ENCODE data around the gene UNC79. TPM values are rescaled to one million over a fixed set of nuclear protein-coding genes. Genes with fewer than 3 reads are reported as not detected.

UNC79 gene
- total RNA-seq, 2 experiments from 2014 or later: not detected

- ChIA-PET POLR2A (no interaction called here), CTCF (interaction anchor here (0.6 kb wide), 3 partner anchors 11 to 134 kb away, joined by 4 read pairs; no protein-coding TSS in a partner anchor)
- Mint-ChIP-seq H3K9me3 (no peaks in the 10 kb centered on the region), H3K4me3 (no peak overlapping the region), H3K27me3 (peaks cover 8% of the 10 kb centered on the region), H3K4me1 (no peaks in the 10 kb centered on the region), H3K27ac (no peak overlapping the region), H3K36me3 (ENCODE audit: low read depth) (no peaks in the 10 kb centered on the region)
- no peak for DNase-seq
Measured at GRCh38 chr14:93538413-93538812, 107.7 kb downstream of the UNC79 start.

DNA sequence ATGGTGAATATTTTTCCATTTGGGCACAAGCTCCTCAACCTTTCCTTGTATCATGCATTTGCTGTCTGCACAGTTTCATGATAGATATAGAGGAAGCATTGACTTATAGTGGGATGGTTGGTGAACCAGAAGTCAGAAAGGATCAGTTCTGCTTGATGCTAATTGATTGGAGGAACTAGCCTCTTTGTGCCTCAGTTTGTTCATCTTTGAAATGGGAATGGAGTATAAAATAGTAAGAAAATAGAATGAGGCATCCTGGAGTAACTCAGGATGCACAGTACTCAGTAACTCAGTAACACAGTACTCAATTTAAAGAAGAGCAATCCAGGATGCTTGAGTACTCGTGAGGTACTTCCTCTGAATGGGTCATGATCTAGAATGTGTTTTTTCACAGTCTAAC lies 109.5 kb downstream of the UNC79 start:
- H3K27ac Mint-ChIP-seq: no peak overlapping the region
- H3K27me3 Mint-ChIP-seq: peaks cover 14% of the 10 kb centered on the region
- H3K9me3 Mint-ChIP-seq: no peaks in the 10 kb centered on the region
- CTCF ChIA-PET: no interaction called here
- POLR2A ChIA-PET: no interaction called here
- no peak for DNase-seq
- no peak overlapping the region for H3K4me3 Mint-ChIP-seq
- no peaks in the 10 kb centered on the region for H3K4me1 Mint-ChIP-seq
- H3K36me3 Mint-ChIP-seq (ENCODE audit: low read depth): no peaks in the 10 kb centered on the region

- H3K27me3 Mint-ChIP-seq: peaks cover 27% of the 10 kb centered on the region
- no peak for DNase-seq
- no peaks in the 10 kb centered on the region for H3K36me3 Mint-ChIP-seq (ENCODE audit: low read depth)
- H3K9me3 Mint-ChIP-seq: no peaks in the 10 kb centered on the region
- H3K4me3 Mint-ChIP-seq: no peak overlapping the region
- no peak overlapping the region for H3K27ac Mint-ChIP-seq
- POLR2A ChIA-PET: no interaction called here
- no peaks in the 10 kb centered on the region for H3K4me1 Mint-ChIP-seq
- CTCF ChIA-PET: no interaction called here
Measured at GRCh38 chr14:93543766-93544165, 113.0 kb downstream of the UNC79 start.

- Mint-ChIP-seq H3K27me3 (peaks cover 27% of the 10 kb centered on the region), H3K9me3 (no peaks in the 10 kb centered on the region), H3K27ac (no peak overlapping the region), H3K4me3 (no peak overlapping the region), H3K36me3 (ENCODE audit: low read depth) (no peaks in the 10 kb centered on the region), H3K4me1 (no peaks in the 10 kb centered on the region)
- POLR2A ChIA-PET: no interaction called here
- DNase-seq: no peak
- CTCF ChIA-PET: no interaction called here
Measured at GRCh38 chr14:93544212-93544611, 113.5 kb downstream of the UNC79 start.

DNA sequence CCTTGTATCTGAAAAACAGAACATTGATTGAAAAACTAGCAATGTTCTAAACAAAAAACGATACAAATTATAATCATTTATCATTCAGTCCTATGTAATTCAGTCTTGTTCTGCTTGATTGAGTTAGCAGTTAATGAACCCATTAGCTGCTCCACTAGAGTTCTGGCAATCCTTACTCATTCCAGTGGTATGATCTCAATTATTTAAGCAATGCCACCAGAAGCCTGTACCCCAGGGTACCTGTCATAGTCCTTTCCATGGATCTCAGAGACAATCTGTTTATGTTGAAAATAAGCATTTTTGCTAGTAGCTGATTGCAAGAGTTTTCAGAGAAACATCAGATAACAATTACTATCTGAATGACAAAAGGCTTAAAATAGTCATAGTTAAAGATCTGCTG lies 115.9 kb downstream of the UNC79 start:
- CTCF ChIA-PET: no interaction called here
- H3K27ac Mint-ChIP-seq: no peak overlapping the region

DNA sequence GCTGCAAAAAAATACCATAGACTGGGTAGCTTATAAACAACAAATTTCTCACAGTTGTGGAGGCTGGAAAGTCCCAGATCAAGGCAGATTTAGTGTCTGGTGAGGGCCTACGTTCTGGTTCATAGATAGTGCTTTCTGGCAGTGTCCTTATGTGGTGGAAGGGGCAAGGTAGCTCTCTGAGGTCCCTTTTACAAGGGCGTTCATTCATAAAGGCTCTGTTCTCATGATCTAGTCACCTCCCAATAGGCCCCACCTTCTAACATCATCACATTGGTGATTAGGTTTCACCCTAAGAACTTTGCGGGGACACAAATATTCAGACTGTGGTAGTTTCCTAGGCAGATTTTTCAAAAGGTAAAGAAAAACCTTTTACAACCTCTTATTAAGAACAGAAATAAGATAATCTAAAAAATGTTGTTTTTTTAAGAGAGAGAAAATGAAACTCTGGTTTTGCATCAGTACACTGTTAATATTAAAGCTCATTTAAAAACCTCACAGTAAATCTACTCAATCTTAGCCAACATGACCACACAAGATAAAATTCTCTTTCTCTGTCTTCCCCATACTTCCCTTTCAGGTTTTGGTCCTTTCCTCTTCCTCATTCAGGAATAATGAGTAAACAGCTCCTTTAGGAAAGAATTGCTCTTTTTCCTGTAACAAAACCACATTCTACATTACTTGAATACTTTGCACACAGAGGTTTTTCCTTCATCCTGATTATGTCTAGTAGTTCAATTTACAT lies 117.5 kb downstream of the UNC79 start:
- Mint-ChIP-seq H3K9me3 (no peaks in the 10 kb centered on the region), H3K27ac (no peak overlapping the region), H3K36me3 (ENCODE audit: low read depth) (no peaks in the 10 kb centered on the region), H3K4me1 (no peaks in the 10 kb centered on the region), H3K27me3 (peaks cover 25% of the 10 kb centered on the region), H3K4me3 (no peak overlapping the region)
- DNase-seq: no peak
- CTCF ChIA-PET: no interaction called here
- POLR2A ChIA-PET: no interaction called here

More for the DNA sequence above, 115.9 kb downstream of the UNC79 start:
- Mint-ChIP-seq H3K27me3 (peaks cover 23% of the 10 kb centered on the region), H3K4me1 (no peaks in the 10 kb centered on the region), H3K36me3 (ENCODE audit: low read depth) (no peaks in the 10 kb centered on the region), H3K9me3 (no peaks in the 10 kb centered on the region), H3K4me3 (no peak overlapping the region)
- DNase-seq: no peak
- POLR2A ChIA-PET: no interaction called here

GRCh38 chr14:93549595-93549994 lies 118.9 kb downstream of the UNC79 start:
- ChIA-PET POLR2A (no interaction called here), CTCF (interaction anchor here (0.6 kb wide), 1 partner anchor 11 kb away, joined by 4 read pairs; no protein-coding TSS in a partner anchor)
- Mint-ChIP-seq H3K4me3 (no peak overlapping the region), H3K9me3 (no peaks in the 10 kb centered on the region), H3K36me3 (ENCODE audit: low read depth) (no peaks in the 10 kb centered on the region), H3K27me3 (peaks cover 19% of the 10 kb centered on the region), H3K4me1 (no peaks in the 10 kb centered on the region), H3K27ac (no peak overlapping the region)
- no peak for DNase-seq

- Mint-ChIP-seq H3K4me3 (no peak overlapping the region), H3K27me3 (peaks cover 2% of the 10 kb centered on the region), H3K4me1 (no peaks in the 10 kb centered on the region), H3K9me3 (no peaks in the 10 kb centered on the region), H3K36me3 (ENCODE audit: low read depth) (no peaks in the 10 kb centered on the region), H3K27ac (no peak overlapping the region)
- POLR2A ChIA-PET: no interaction called here
- CTCF ChIA-PET: interaction anchor here (1.5 kb wide), 1 partner anchor 9 kb away, joined by 3 read pairs; no protein-coding TSS in a partner anchor
- DNase-seq: no peak
Measured at GRCh38 chr14:93564918-93565317, 134.2 kb downstream of the UNC79 start.

DNA sequence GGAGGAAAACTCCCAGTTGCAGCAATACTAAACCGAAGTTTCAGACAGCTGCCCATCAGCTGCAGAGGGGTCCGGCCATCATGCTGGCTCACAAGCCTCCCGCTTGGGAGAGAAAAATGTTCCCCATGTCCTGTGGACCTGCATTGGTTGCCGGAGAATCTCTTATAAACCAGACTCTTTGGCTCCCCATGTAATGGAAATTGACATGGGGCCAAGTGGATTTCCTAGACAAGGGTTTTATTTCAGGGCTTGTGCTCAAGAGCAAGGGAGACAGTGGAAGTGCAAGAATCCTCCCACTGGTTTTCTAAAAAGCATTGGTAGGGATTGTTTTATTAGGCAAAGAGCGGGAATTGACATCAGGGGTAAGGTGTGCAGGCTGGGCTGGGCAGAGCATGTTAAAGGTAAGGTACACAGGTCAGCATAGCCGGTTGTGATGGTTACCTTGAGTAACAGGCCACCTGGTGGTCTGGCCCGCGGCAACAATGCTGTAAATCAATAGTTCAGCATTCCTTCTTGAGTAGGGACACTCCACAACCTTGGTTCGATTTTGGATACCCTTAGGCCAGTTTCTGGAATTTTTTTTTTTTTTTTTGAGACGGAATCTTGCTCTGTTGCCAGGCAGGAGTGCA lies 135.4 kb downstream of the UNC79 start:
- ChIA-PET POLR2A (no interaction called here), CTCF (no interaction called here)
- no peak for DNase-seq
- no peaks in the 10 kb centered on the region for H3K4me1 Mint-ChIP-seq
- H3K36me3 Mint-ChIP-seq (ENCODE audit: low read depth): no peaks in the 10 kb centered on the region
- no peaks in the 10 kb centered on the region for H3K9me3 Mint-ChIP-seq
- H3K4me3 Mint-ChIP-seq: no peak overlapping the region
- peaks cover 2% of the 10 kb centered on the region for H3K27me3 Mint-ChIP-seq
- no peak overlapping the region for H3K27ac Mint-ChIP-seq

- POLR2A ChIA-PET: no interaction called here
- Mint-ChIP-seq H3K27ac (no peak overlapping the region), H3K36me3 (ENCODE audit: low read depth) (no peaks in the 10 kb centered on the region), H3K9me3 (no peaks in the 10 kb centered on the region), H3K4me3 (no peak overlapping the region), H3K27me3 (peaks cover 4% of the 10 kb centered on the region), H3K4me1 (no peaks in the 10 kb centered on the region)
- DNase-seq: no peak
- CTCF ChIA-PET: no interaction called here
Measured at GRCh38 chr14:93571275-93571674, 140.5 kb downstream of the UNC79 start.

DNA sequence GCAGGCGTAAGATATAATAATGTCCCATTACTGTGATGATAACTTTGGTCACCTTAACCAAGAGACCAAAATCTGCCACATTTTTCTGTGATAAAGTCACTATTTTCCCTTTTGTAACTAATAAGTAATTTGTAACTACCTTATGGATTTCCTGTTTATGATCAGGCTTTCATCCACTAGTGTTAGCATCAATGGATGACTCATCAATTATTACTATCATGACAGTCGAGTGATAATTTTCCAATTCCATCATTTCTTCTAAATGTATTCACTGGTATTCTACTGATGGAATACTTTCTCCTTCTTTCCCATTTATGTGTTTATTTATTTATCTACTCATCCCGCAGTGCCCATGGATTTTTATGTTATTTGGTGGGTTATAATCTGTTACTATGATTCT lies 148.4 kb downstream of the UNC79 start:
- H3K4me1 Mint-ChIP-seq: no peaks in the 10 kb centered on the region
- CTCF ChIA-PET: no interaction called here
- H3K36me3 Mint-ChIP-seq (ENCODE audit: low read depth): no peaks in the 10 kb centered on the region
- no peaks in the 10 kb centered on the region for H3K9me3 Mint-ChIP-seq
- H3K4me3 Mint-ChIP-seq: no peak overlapping the region
- DNase-seq: no peak
- peaks cover 4% of the 10 kb centered on the region for H3K27me3 Mint-ChIP-seq
- no peak overlapping the region for H3K27ac Mint-ChIP-seq
- POLR2A ChIA-PET: no interaction called here

- CTCF ChIA-PET: interaction anchor here (0.5 kb wide), 1 partner anchor 141 kb away, joined by 4 read pairs; no protein-coding TSS in a partner anchor
- no peak for DNase-seq
- no peak overlapping the region for H3K27ac Mint-ChIP-seq
- no peaks in the 10 kb centered on the region for H3K4me1 Mint-ChIP-seq
- POLR2A ChIA-PET: no interaction called here
- H3K4me3 Mint-ChIP-seq: no peak overlapping the region
- H3K27me3 Mint-ChIP-seq: no peaks in the 10 kb centered on the region
- no peaks in the 10 kb centered on the region for H3K9me3 Mint-ChIP-seq
- no peaks in the 10 kb centered on the region for H3K36me3 Mint-ChIP-seq (ENCODE audit: low read depth)
Measured at GRCh38 chr14:93582516-93582915, 151.8 kb downstream of the UNC79 start.

GRCh38 chr14:93587330-93587729 lies 156.6 kb downstream of the UNC79 start:
- no peaks in the 10 kb centered on the region for H3K27me3 Mint-ChIP-seq
- CTCF ChIA-PET: no interaction called here

DNA sequence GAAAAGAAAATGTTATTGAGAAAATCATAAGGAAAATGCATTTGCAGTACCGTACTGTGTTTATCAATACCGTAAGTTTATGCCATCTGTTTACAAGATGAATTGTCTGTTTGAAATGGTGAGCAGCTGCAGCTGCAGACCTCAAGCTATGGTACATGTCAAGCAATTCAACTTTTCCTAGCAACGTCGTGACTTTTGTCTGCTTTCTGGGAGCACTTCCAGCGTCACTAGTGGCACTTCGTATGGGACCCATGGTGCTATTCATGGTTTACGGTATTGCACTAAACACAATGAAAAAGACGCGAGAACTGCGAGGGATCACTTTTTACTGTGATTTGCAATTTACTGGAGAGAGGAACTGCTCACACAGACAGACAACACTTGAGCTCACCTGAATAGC lies 160.8 kb downstream of the UNC79 start:
- Mint-ChIP-seq H3K9me3 (no peaks in the 10 kb centered on the region), H3K36me3 (ENCODE audit: low read depth) (no peaks in the 10 kb centered on the region), H3K27ac (no peak overlapping the region), H3K27me3 (peaks cover 5% of the 10 kb centered on the region), H3K4me1 (no peaks in the 10 kb centered on the region), H3K4me3 (no peak overlapping the region)
- POLR2A ChIA-PET: no interaction called here
- CTCF ChIA-PET: no interaction called here
- DNase-seq: no peak

More at GRCh38 chr14:93587330-93587729, 156.6 kb downstream of the UNC79 start:
- no peak overlapping the region for H3K4me3 Mint-ChIP-seq
- POLR2A ChIA-PET: no interaction called here
- no peaks in the 10 kb centered on the region for H3K36me3 Mint-ChIP-seq (ENCODE audit: low read depth)
- no peaks in the 10 kb centered on the region for H3K9me3 Mint-ChIP-seq
- no peak for DNase-seq
- H3K27ac Mint-ChIP-seq: no peak overlapping the region
- H3K4me1 Mint-ChIP-seq: no peaks in the 10 kb centered on the region

Data from activated CD4-positive, alpha-beta T cell treated with anti-CD3 and anti-CD28 coated beads, Interleukin-2, amount 10 ng/mL, durations not matched to agents 7 days and 5 days (primary cell).